HepG2 (cell line): Measurements from ENCODE around the gene MYOZ3. TPM values are rescaled to one million over a fixed set of nuclear protein-coding genes. Genes with fewer than 3 reads are reported as not detected.

Experiments used
- ARID5B ChIP-seq: IDR thresholded peaks from 2 replicates; pipeline ENCODE4 v1.4.0; 2020; ENCODE audit warnings: mild to moderate bottlenecking, missing genetic modification reagents
- DRAP1 ChIP-seq: IDR thresholded peaks from 2 replicates; pipeline ENCODE4 v1.6.1; 2016; ENCODE audit warnings: missing genetic modification reagents, missing compliant biosample characterization
- EEA1 ChIP-seq: sonication (generic); formaldehyde crosslinking; IDR thresholded peaks from 2 replicates; pipeline ENCODE4 v1.5.1; 2020; ENCODE audit warnings: mild to moderate bottlenecking, missing genetic modification reagents, borderline replicate concordance
- FOXK1 ChIP-seq: sonication (generic); formaldehyde crosslinking; IDR thresholded peaks from 2 replicates; pipeline ENCODE4 v1.4.0; 2020; ENCODE audit warnings: low read depth, missing genetic modification reagents, borderline replicate concordance
- GABPB1 ChIP-seq: IDR thresholded peaks from 2 replicates; pipeline ENCODE4 v1.6.1; 2016; ENCODE audit warnings: mild to moderate bottlenecking, missing genetic modification reagents, moderate library complexity, missing compliant biosample characterization
- HNF4A ChIP-seq: sonication (generic); formaldehyde crosslinking; IDR thresholded peaks from 2 replicates; pipeline ENCODE4 v1.4.0; 2020; ENCODE audit warnings: missing genetic modification reagents
- HNRNPH1 ChIP-seq: fragments of 200-400 bp; formaldehyde crosslinking; optimal IDR thresholded peaks from 2 replicates; pipeline ENCODE3; 2017; ENCODE audit warnings: mild to moderate bottlenecking, low read depth, low read length
- MXI1 ChIP-seq: IDR thresholded peaks from 3 replicates; pipeline ENCODE4 v1.6.1; 2012; ENCODE audit warnings: low read depth, low read length, inconsistent platforms, borderline replicate concordance
- NCOA2 ChIP-seq: sonication (generic); formaldehyde crosslinking; IDR thresholded peaks from 2 replicates; pipeline ENCODE4 v1.8.0; 2022; ENCODE audit warnings: inconsistent platforms
- NFIC ChIP-seq: IDR thresholded peaks from 2 replicates; pipeline ENCODE4 v1.6.1; 2012; ENCODE audit warnings: mild to moderate bottlenecking, low read length, inconsistent platforms
- ONECUT2 ChIP-seq: sonication (generic); formaldehyde crosslinking; IDR thresholded peaks from 2 replicates; pipeline ENCODE4 v1.4.0; 2020; ENCODE audit warnings: missing genetic modification reagents
- PITX1 ChIP-seq: sonication (generic); formaldehyde crosslinking; IDR thresholded peaks from 2 replicates; pipeline ENCODE4 v1.5.1; 2020; ENCODE audit warnings: mild to moderate bottlenecking, missing genetic modification reagents
- SAFB2 ChIP-seq: sonication (generic); formaldehyde crosslinking; IDR thresholded peaks from 2 replicates; pipeline ENCODE4 v1.5.1; 2020; ENCODE audit warnings: missing genetic modification reagents, low read depth, mild to moderate bottlenecking, borderline replicate concordance
- SIX1 ChIP-seq: sonication (generic); formaldehyde crosslinking; IDR thresholded peaks from 2 replicates; pipeline ENCODE4 v1.4.0; 2020; ENCODE audit warnings: missing genetic modification reagents, borderline replicate concordance
- SNAPC4 ChIP-seq: sonication (generic); formaldehyde crosslinking; IDR thresholded peaks from 2 replicates; pipeline ENCODE4 v1.4.0; 2020; ENCODE audit warnings: mild to moderate bottlenecking, missing genetic modification reagents
- U2AF1 ChIP-seq: fragments of 200-400 bp; formaldehyde crosslinking; optimal IDR thresholded peaks from 2 replicates; pipeline ENCODE3; 2017; ENCODE audit warnings: mild to moderate bottlenecking, low read depth, low read length
- ZBTB26 ChIP-seq: IDR thresholded peaks from 2 replicates; pipeline ENCODE4 v1.6.1; 2016; ENCODE audit warnings: missing compliant biosample characterization, missing genetic modification reagents, borderline replicate concordance
- ZNF580 ChIP-seq: IDR thresholded peaks from 2 replicates; pipeline ENCODE4 v1.6.1; 2016; ENCODE audit warnings: low read depth, borderline replicate concordance
- polyA plus RNA-seq, 8 experiments: library from polyadenylated mRNA; depleted of rRNA in 3 of 8; stranded (reverse) in 7 of 8; unstranded in 1 of 8; fragments of >200 nt; fragmentation: Illumina TruSeq in 4 of 8; extraction: Trizol in 4 of 8; gene quantifications; 2 replicates each; pipeline versions ENCODE4 v1.2.1 to v1.2.3, GENCODE V29; 2011 to 2016; ENCODE audit warnings: low read depth in 4 of 8, missing spikeins in 1 of 8, mixed read lengths in 1 of 8; ENCODE audit not compliant: insufficient read depth in 1 of 8
- total RNA-seq, 5 experiments: library from RNA; depleted of rRNA; stranded (reverse); fragments of >200 nt; fragmentation: Illumina TruSeq; extraction: Trizol; gene quantifications; 2 replicates each; pipeline ENCODE4 v1.2.3, GENCODE V29; 2016; ENCODE audit warnings: low read depth in 1 of 5

Gene MYOZ3
- total and polyA plus RNA-seq, 2 of the 13 experiments (the other 11 are each of a cell fraction or from before 2014, with no cell fraction given) = 0.05 TPM; not detected in 1

GRCh38 chr5:150700594-150701377 lies 39.7 kb downstream of the MYOZ3 start, which contains the start of gene RBM22 (continued):
- TF ChIP-seq SNAPC4 (peak; percentile 86), SAFB2 (CRISPR knock-in tag) (0 out of 2 replicates have a peak, but pooled peaks have one; percentile 72), EEA1 (CRISPR knock-in tag) (peak; percentile 88; the same call in 1 of the 2 replicates), ARID5B (CRISPR knock-in tag) (0 out of 2 replicates have a peak, but pooled peaks have one; percentile 42), ZBTB26 (peak; percentile 13; the same call in 1 of the 2 replicates), NFIC (peak; percentile 37; the same call in 1 of the 2 replicates), SIX1 (CRISPR knock-in tag) (no peak), FOXK1 (peak; percentile 94), HNF4A (CRISPR knock-in tag) (no peak), GABPB1 (CRISPR knock-in tag) (peak; percentile 96), U2AF1 (peak; percentile 83), HNRNPH1 (peak; percentile 54), DRAP1 (CRISPR knock-in tag) (peak; percentile 89), PITX1 (CRISPR knock-in tag) (peak; percentile 77), ONECUT2 (no peak), ZNF580 (peak; percentile 67; the same call in 1 of the 2 replicates), NCOA2 (CRISPR knock-in tag) (no peak), MXI1 (peak; percentile 37; the same call in 1 of the 3 replicates)
